ENCODE results near the gene CCL8.

DNA sequence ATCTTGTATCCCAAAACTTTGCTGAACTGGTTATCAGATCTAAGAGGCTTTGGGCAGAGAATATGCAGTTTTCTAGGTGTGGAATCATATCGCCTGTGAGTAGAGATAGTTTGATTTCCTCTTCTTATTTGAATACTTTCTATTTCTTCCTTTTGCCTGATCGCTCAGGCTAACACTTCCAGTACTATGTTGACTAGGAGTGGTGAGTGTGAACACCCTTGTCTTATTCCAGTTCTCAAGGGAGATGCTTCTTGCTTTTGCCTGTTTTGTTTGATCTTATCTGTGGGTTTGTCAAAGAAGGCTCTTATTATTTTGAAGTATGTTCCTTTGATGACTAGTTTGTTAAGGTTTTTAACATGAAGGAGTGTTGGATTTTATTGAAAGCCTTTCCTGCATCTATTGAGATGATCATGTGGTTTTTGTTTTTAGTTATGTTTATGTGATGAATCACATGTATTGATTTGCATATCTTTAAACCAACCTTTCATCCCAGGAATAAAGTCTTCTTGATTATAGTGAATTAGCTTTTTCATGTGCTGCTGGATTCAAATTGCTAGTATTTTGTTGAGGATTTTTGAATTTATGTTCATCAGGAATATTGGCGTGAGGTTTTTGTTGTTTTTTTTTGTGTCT lies 20.0 kb downstream of the CCL8 start:
- TF ChIP-seq, protein P1, sequence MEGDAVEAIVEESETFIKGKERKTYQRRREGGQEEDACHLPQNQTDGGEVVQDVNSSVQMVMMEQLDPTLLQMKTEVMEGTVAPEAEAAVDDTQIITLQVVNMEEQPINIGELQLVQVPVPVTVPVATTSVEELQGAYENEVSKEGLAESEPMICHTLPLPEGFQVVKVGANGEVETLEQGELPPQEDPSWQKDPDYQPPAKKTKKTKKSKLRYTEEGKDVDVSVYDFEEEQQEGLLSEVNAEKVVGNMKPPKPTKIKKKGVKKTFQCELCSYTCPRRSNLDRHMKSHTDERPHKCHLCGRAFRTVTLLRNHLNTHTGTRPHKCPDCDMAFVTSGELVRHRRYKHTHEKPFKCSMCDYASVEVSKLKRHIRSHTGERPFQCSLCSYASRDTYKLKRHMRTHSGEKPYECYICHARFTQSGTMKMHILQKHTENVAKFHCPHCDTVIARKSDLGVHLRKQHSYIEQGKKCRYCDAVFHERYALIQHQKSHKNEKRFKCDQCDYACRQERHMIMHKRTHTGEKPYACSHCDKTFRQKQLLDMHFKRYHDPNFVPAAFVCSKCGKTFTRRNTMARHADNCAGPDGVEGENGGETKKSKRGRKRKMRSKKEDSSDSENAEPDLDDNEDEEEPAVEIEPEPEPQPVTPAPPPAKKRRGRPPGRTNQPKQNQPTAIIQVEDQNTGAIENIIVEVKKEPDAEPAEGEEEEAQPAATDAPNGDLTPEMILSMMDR (IDR thresholded peaks at IDR 0.05), result no peak
- no peak for TF ChIP-seq POLR2A (IDR thresholded peaks at IDR 0.05)
